A549 (cell line): ENCODE measurements around the gene MS4A4E. TPM values are rescaled to one million over a fixed set of nuclear protein-coding genes. Genes with fewer than 3 reads are reported as not detected.

Source experiments
- ATAC-seq, 2 experiments: fragments of 200-7000 bp in 1 of 2; fragments of >200 bp in 1 of 2; cut with Nextera tagmentation in 1 of 2; cut with Tn5 transposase in 1 of 2; 3 replicates each; pipeline versions ENCODE4 v1.8.0 to v1.9.1; 2018 to 2020; ENCODE audit warnings: mild to moderate bottlenecking in 1 of 2, moderate library complexity in 1 of 2
- CTCF ChIA-PET: fragments of 300-600 bp; sonication (Branson Sonifier 250); formaldehyde crosslinking; extraction: SDS; loops from one replicate; lab custom pipeline; 2021; ENCODE audit warnings: antibody characterized with exemption, inconsistent platforms; lab: Yijun Ruan, JAX
- POLR2A ChIA-PET: fragments of 350-600 bp; formaldehyde crosslinking; extraction: SDS; loops from one replicate; lab custom pipeline; 2021; ENCODE audit warnings: antibody characterized with exemption, inconsistent platforms; lab: Yijun Ruan, JAX
- DNase-seq, 2 experiments: peaks; one replicate each; pipeline versions ENCODE4 v3.0.0 to v3.0.0-alpha.2; 2011 to 2016; ENCODE audit warnings: low read depth in 1 of 2, low spot score in 1 of 2
- FAIRE-seq: peaks from 2 replicates; lab custom pipeline; 2011; peaks lifted over from hg19 to GRCh38; lab: Jason Lieb, UNC
- H3K27ac ChIP-seq, 2 experiments: fragments of >200 bp; sonication (Bioruptor Twin); formaldehyde crosslinking; 3 replicates each; pipeline ENCODE4 v1.5.1; 2016 to 2017
- H3K4me1 ChIP-seq: fragments of >200 bp; sonication (Bioruptor Twin); formaldehyde crosslinking; 3 replicates; pipeline ENCODE4 v1.6.1; 2016
- H3K4me2 ChIP-seq: fragments of >200 bp; sonication (Bioruptor Twin); formaldehyde crosslinking; 3 replicates; pipeline ENCODE4 v1.6.1; 2016
- H3K4me3 ChIP-seq: fragments of >200 bp; sonication (Bioruptor Twin); formaldehyde crosslinking; 3 replicates; pipeline ENCODE4 v1.5.1; 2016
- H3K9me3 ChIP-seq: fragments of >200 bp; sonication (Bioruptor Twin); formaldehyde crosslinking; 3 replicates; pipeline ENCODE4 v1.6.1; 2016
- BHLHE40 ChIP-seq: IDR thresholded peaks from 2 replicates; pipeline ENCODE4 v1.6.1; 2012; ENCODE audit warnings: low read depth, low read length, inconsistent platforms
- CBX2 ChIP-seq: fragments of 200-600 bp; sonication (generic); IDR thresholded peaks from 2 replicates; pipeline ENCODE4 v1.6.1; 2016; ENCODE audit warnings: low read depth, mild to moderate bottlenecking, borderline replicate concordance
- CHD2 ChIP-seq: fragments of 150-350 bp; IDR thresholded peaks from 2 replicates; pipeline ENCODE4 v1.6.1; 2014; ENCODE audit warnings: low read length; ENCODE audit not compliant: partially characterized antibody
- CHD4 ChIP-seq: fragments of 200-600 bp; sonication (generic); IDR thresholded peaks from 2 replicates; pipeline ENCODE4 v1.6.1; 2016; ENCODE audit warnings: antibody characterized with exemption, mild to moderate bottlenecking, borderline replicate concordance
- FOSL2 ChIP-seq, 2 experiments: fragments of 450-650 bp in 1 of 2; fragments of >200 bp in 1 of 2; sonication (Bioruptor Twin) in 1 of 2; formaldehyde crosslinking; IDR thresholded peaks; 2 replicates each; pipeline versions ENCODE4 v1.5.0 to v1.6.1; 2016 to 2020; ENCODE audit warnings: mild to moderate bottlenecking in 1 of 2, moderate library complexity in 1 of 2
- GATA3 ChIP-seq: IDR thresholded peaks from 2 replicates; pipeline ENCODE4 v1.6.1; 2012; ENCODE audit warnings: borderline replicate concordance
- HEYL ChIP-seq: fragments of 250-450 bp; sonication (Bioruptor Pico); IDR thresholded peaks from 2 replicates; pipeline ENCODE4 v1.8.0; 2021; ENCODE audit warnings: mild to moderate bottlenecking, moderate library complexity
- MAFK ChIP-seq: fragments of 450-650 bp; IDR thresholded peaks from 2 replicates; pipeline ENCODE4 v1.6.1; 2014; ENCODE audit not compliant: partially characterized antibody
- MYC ChIP-seq: IDR thresholded peaks from 2 replicates; pipeline ENCODE4 v1.6.1; 2012; ENCODE audit warnings: mild to moderate bottlenecking, inconsistent platforms, low read length, improper control_type of control experiment, borderline replicate concordance
- NPAS2 ChIP-seq: fragments of 250-450 bp; sonication (Bioruptor Pico); IDR thresholded peaks from 2 replicates; pipeline ENCODE4 v1.8.0; 2022; ENCODE audit warnings: mild to moderate bottlenecking, moderate library complexity, borderline replicate concordance
- NR3C1 ChIP-seq: fragments of >200 bp; sonication (Bioruptor Twin); formaldehyde crosslinking; IDR thresholded peaks from 3 replicates; pipeline ENCODE4 v1.6.1; 2017
- RAD21 ChIP-seq, 2 experiments: fragments of >200 bp in 1 of 2; sonication (Bioruptor Twin) in 1 of 2; formaldehyde crosslinking in 1 of 2; IDR thresholded peaks in 1 of 2; conservative IDR thresholded peaks in 1 of 2; 2 replicates in 1 of 2; 3 replicates in 1 of 2; pipeline ENCODE4 v1.6.1; 2012 to 2018; ENCODE audit warnings: inconsistent platforms in 1 of 2
- RARB ChIP-seq: fragments of 250-450 bp; sonication (Bioruptor Pico); IDR thresholded peaks from 2 replicates; pipeline ENCODE4 v1.8.0; 2021; ENCODE audit warnings: mild to moderate bottlenecking, moderate library complexity
- RNF2 ChIP-seq: fragments of 200-600 bp; sonication (generic); IDR thresholded peaks from 2 replicates; pipeline ENCODE4 v1.6.1; 2016; ENCODE audit warnings: low read depth, mild to moderate bottlenecking, antibody characterized with exemption, moderate library complexity, borderline replicate concordance
- SREBF2 ChIP-seq: fragments of 450-650 bp; IDR thresholded peaks from 2 replicates; pipeline ENCODE4 v1.6.1; 2014; ENCODE audit warnings: mild to moderate bottlenecking, moderate library complexity
- TP53 ChIP-seq: fragments of 250-450 bp; sonication (Bioruptor Pico); IDR thresholded peaks from 2 replicates; pipeline ENCODE4 v1.5.0; 2021; ENCODE audit warnings: mild to moderate bottlenecking, moderate library complexity
- ZC3H11A ChIP-seq: fragments of 450-650 bp; IDR thresholded peaks from 2 replicates; pipeline ENCODE4 v1.6.1; 2014; ENCODE audit warnings: antibody characterized with exemption, mild to moderate bottlenecking
- ZFP36 ChIP-seq: fragments of 450-650 bp; IDR thresholded peaks from 2 replicates; pipeline ENCODE4 v1.6.1; 2014; ENCODE audit warnings: borderline replicate concordance; ENCODE audit not compliant: partially characterized antibody
- ZNF302 ChIP-seq: fragments of 250-450 bp; sonication (Bioruptor Pico); IDR thresholded peaks from 2 replicates; pipeline ENCODE4 v1.9.0; 2021; ENCODE audit warnings: inconsistent platforms, mild to moderate bottlenecking, moderate library complexity
- ZSCAN20 ChIP-seq: fragments of 250-450 bp; sonication (Bioruptor Pico); IDR thresholded peaks from 2 replicates; pipeline ENCODE4 v1.8.0; 2022; ENCODE audit warnings: mild to moderate bottlenecking, moderate library complexity
- WGBS: methylation state at CpG from one replicate; pipeline ENCODE4 v1.1.6; 2017; ENCODE audit errors: missing lambda C conversion rate; 5-methylcytosine and 5-hydroxymethylcytosine counted together
- polyA plus RNA-seq, 4 experiments: library from polyadenylated mRNA; depleted of rRNA in 3 of 4; stranded (reverse); fragments of >200 nt; fragmentation: RNase III in 1 of 4; extraction: RNeasy Plus Mini Kit Qiagen cat#74134 plus additional on column Dnase treatment in 1 of 4; gene quantifications; 2 replicates in 3 of 4; 3 replicates in 1 of 4; pipeline ENCODE4 v1.2.3, GENCODE V29; 2011 to 2017
- TF ChIP-seq, protein P1 (sequence below): fragments of >200 bp; sonication (Bioruptor Twin); formaldehyde crosslinking; IDR thresholded peaks from 3 replicates; pipeline ENCODE4 v1.5.1; 2016
- TF ChIP-seq, protein P2 (sequence below): IDR thresholded peaks from 2 replicates; pipeline ENCODE4 v1.6.1; 2012
- TF ChIP-seq, protein P3 (sequence below): IDR thresholded peaks from 2 replicates; pipeline ENCODE4 v1.6.1; 2012
- TF ChIP-seq, protein P4 (sequence below): fragments of 200-600 bp; sonication (generic); IDR thresholded peaks from 2 replicates; pipeline ENCODE4 v1.6.1; 2016; ENCODE audit warnings: antibody characterized with exemption, mild to moderate bottlenecking, moderate library complexity

MS4A4E gene
- polyA plus RNA-seq, 2 of the 4 experiments (the other 2 are of a cell fraction): not detected

DNA sequence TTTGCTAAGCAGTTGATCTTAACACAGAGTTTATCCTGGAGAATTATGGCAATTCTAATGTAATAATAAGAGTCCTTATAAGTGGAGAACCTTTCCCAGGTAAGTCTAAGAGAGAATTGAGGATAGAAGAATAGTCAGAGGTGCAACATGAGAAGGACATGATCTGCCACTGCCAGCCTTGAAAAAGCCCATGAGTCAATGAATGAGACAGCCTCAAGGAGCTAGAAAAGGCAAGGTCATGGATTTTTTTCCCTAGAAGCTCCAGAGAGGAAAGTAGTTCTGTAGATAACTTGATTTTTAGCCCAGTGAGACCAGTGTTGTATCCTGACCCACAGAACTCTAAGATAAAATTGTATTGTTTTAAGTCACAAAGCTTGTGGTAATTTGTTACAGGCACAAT, 77.0 kb downstream of the MS4A4E start:
- Histone ChIP-seq H3K4me3 (no peak overlapping the region), H3K4me2 (no peak overlapping the region), H3K4me1 (no peaks in the 10 kb centered on the region), H3K9me3 (no peaks in the 10 kb centered on the region), H3K27ac (no peak overlapping the region)
- FAIRE-seq: no peak
- TF ChIP-seq RNF2: no peak
- TF ChIP-seq MAFK: no peak
- TF ChIP-seq ZFP36: no peak
- no peak for TF ChIP-seq ZC3H11A
- no peak for TF ChIP-seq NPAS2 (CRISPR knock-in tag)
- TF ChIP-seq RAD21 (conservative IDR thresholded peaks at IDR 0.05 in 1 of 2, IDR thresholded peaks at IDR 0.05 in 1 of 2): no peak
- TF ChIP-seq HEYL (CRISPR knock-in tag): no peak
- TF ChIP-seq, protein P1, sequence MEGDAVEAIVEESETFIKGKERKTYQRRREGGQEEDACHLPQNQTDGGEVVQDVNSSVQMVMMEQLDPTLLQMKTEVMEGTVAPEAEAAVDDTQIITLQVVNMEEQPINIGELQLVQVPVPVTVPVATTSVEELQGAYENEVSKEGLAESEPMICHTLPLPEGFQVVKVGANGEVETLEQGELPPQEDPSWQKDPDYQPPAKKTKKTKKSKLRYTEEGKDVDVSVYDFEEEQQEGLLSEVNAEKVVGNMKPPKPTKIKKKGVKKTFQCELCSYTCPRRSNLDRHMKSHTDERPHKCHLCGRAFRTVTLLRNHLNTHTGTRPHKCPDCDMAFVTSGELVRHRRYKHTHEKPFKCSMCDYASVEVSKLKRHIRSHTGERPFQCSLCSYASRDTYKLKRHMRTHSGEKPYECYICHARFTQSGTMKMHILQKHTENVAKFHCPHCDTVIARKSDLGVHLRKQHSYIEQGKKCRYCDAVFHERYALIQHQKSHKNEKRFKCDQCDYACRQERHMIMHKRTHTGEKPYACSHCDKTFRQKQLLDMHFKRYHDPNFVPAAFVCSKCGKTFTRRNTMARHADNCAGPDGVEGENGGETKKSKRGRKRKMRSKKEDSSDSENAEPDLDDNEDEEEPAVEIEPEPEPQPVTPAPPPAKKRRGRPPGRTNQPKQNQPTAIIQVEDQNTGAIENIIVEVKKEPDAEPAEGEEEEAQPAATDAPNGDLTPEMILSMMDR: no peak
- TF ChIP-seq GATA3: no peak
- TF ChIP-seq FOSL2 (IDR thresholded peaks at IDR 0.05): no peak
- no peak for TF ChIP-seq FOSL2 (CRISPR knock-in tag; IDR thresholded peaks at IDR 0.05)
- no peak for TF ChIP-seq ZNF302
- TF ChIP-seq, protein P2, sequence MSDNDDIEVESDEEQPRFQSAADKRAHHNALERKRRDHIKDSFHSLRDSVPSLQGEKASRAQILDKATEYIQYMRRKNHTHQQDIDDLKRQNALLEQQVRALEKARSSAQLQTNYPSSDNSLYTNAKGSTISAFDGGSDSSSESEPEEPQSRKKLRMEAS: no peak
- no peak for TF ChIP-seq MYC
- no peak for TF ChIP-seq BHLHE40
- no peak for TF ChIP-seq SREBF2
- no peak for TF ChIP-seq TP53 (CRISPR knock-in tag)
- no peak for TF ChIP-seq NR3C1
- TF ChIP-seq, protein P3, sequence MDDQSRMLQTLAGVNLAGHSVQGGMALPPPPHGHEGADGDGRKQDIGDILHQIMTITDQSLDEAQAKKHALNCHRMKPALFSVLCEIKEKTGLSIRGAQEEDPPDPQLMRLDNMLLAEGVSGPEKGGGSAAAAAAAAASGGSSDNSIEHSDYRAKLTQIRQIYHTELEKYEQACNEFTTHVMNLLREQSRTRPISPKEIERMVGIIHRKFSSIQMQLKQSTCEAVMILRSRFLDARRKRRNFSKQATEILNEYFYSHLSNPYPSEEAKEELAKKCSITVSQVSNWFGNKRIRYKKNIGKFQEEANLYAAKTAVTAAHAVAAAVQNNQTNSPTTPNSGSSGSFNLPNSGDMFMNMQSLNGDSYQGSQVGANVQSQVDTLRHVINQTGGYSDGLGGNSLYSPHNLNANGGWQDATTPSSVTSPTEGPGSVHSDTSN: no peak
- DNase-seq: no peak
- ChIA-PET POLR2A (no interaction called here), CTCF (interaction anchor here (0.7 to 1.2 kb wide), 2 partner anchors 134 to 343 kb away, joined by 3 to 4 read pairs; no protein-coding TSS in a partner anchor)
- ATAC-seq: no peak

DNA sequence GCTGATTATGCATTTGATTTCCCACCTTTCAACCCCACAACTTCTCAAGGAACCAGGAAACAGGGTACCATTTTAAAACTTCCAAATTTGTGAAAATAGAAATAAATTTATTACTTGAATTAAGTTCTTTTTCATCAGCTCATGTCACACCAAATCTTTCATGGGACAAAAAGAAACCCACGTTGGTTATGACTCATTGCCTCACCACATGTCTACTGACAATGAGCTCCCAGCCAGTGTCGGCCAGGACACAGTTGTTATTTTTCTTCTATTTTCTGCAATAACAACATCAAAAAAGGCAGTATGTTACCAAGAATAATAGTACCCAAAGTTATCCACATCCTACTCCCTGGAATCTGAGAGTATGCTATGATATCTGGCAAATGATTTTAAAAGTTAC, 77.4 kb downstream of the MS4A4E start:
- ATAC-seq: no peak
- Histone ChIP-seq H3K27ac (no peak overlapping the region), H3K9me3 (no peaks in the 10 kb centered on the region), H3K4me2 (no peak overlapping the region), H3K4me3 (no peak overlapping the region), H3K4me1 (no peaks in the 10 kb centered on the region)
- no peak for TF ChIP-seq ZNF302
- TF ChIP-seq ZSCAN20 (CRISPR knock-in tag): no peak
- TF ChIP-seq SREBF2: no peak
- TF ChIP-seq CBX2: no peak
- no peak for TF ChIP-seq ZFP36
- TF ChIP-seq RARB (CRISPR knock-in tag): no peak
- TF ChIP-seq, protein P4, sequence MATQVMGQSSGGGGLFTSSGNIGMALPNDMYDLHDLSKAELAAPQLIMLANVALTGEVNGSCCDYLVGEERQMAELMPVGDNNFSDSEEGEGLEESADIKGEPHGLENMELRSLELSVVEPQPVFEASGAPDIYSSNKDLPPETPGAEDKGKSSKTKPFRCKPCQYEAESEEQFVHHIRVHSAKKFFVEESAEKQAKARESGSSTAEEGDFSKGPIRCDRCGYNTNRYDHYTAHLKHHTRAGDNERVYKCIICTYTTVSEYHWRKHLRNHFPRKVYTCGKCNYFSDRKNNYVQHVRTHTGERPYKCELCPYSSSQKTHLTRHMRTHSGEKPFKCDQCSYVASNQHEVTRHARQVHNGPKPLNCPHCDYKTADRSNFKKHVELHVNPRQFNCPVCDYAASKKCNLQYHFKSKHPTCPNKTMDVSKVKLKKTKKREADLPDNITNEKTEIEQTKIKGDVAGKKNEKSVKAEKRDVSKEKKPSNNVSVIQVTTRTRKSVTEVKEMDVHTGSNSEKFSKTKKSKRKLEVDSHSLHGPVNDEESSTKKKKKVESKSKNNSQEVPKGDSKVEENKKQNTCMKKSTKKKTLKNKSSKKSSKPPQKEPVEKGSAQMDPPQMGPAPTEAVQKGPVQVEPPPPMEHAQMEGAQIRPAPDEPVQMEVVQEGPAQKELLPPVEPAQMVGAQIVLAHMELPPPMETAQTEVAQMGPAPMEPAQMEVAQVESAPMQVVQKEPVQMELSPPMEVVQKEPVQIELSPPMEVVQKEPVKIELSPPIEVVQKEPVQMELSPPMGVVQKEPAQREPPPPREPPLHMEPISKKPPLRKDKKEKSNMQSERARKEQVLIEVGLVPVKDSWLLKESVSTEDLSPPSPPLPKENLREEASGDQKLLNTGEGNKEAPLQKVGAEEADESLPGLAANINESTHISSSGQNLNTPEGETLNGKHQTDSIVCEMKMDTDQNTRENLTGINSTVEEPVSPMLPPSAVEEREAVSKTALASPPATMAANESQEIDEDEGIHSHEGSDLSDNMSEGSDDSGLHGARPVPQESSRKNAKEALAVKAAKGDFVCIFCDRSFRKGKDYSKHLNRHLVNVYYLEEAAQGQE: no peak
- no peak for TF ChIP-seq GATA3
- no peak for TF ChIP-seq CHD2
- no peak for TF ChIP-seq RAD21 (conservative IDR thresholded peaks at IDR 0.05 in 1 of 2, IDR thresholded peaks at IDR 0.05 in 1 of 2)
- no peak for TF ChIP-seq CHD4
- FAIRE-seq: no peak
- 2% methylated on average over 2 of the region's 2 CpGs for WGBS
- CTCF ChIA-PET: interaction anchor here (0.7 to 1.2 kb wide), 2 partner anchors 134 to 343 kb away, joined by 3 to 4 read pairs; no protein-coding TSS in a partner anchor
- DNase-seq: no peak
- POLR2A ChIA-PET: no interaction called here
